Measurements from ENCODE around the gene SUSD2.
"Not testable (repeated sequence)": the region's sequence is repeated elsewhere in the genome, so short reads cannot be mapped to it uniquely, and the experiment has no call there.

The SUSD2 gene

GRCh38 chr22:24181088-24181995 lies at the start of gene SUSD2:
Gene SUSD2, plus strand, starts transcription at chr22:24181487. Its CDS starts 33 bp downstream, at chr22:24181520.
- H3K4me3 ChIP-seq (ENCODE audit: low read depth, low read length) = no peak within 1 kb of the TSS
- DNase-seq (ENCODE audit: low read depth) = no peak
- TF ChIP-seq CTCF (IDR thresholded peaks at IDR 0.05; ENCODE audit: low read depth, low read length, missing control alignments) = no peak

GRCh38 chr22:24133187-24133965 lies 47.9 kb upstream of the SUSD2 start:
- no peak for DNase-seq (ENCODE audit: low read depth)
- H3K4me3 ChIP-seq (ENCODE audit: low read depth, low read length) = no peak overlapping the region
- TF ChIP-seq CTCF (IDR thresholded peaks at IDR 0.05; ENCODE audit: low read depth, low read length, missing control alignments) = peak; percentile 24

- no peak overlapping the region for H3K4me3 ChIP-seq (ENCODE audit: low read depth, low read length)
- no peak for TF ChIP-seq CTCF (IDR thresholded peaks at IDR 0.05; ENCODE audit: low read depth, low read length, missing control alignments)
- DNase-seq (ENCODE audit: low read depth) = no peak
Observed at GRCh38 chr22:24134090-24134846, 47.0 kb upstream of the SUSD2 start.

- DNase-seq (ENCODE audit: low read depth); H3K4me3 ChIP-seq (ENCODE audit: low read depth, low read length): not testable (repeated sequence)
Observed at GRCh38 chr22:24136533-24136932, 44.8 kb upstream of the SUSD2 start.

GRCh38 chr22:24137595-24137994 lies 43.7 kb upstream of the SUSD2 start:
- no peak for TF ChIP-seq CTCF (IDR thresholded peaks at IDR 0.05; ENCODE audit: low read depth, low read length, missing control alignments)
- H3K4me3 ChIP-seq (ENCODE audit: low read depth, low read length) = no peak overlapping the region
- DNase-seq (ENCODE audit: low read depth) = no peak

GRCh38 chr22:24138649-24139420 lies 42.5 kb upstream of the SUSD2 start:
- no peak for TF ChIP-seq CTCF (IDR thresholded peaks at IDR 0.05; ENCODE audit: low read depth, low read length, missing control alignments)
- no peak for DNase-seq (ENCODE audit: low read depth)

More at GRCh38 chr22:24138649-24139420, 42.5 kb upstream of the SUSD2 start:
- H3K4me3 ChIP-seq (ENCODE audit: low read depth, low read length) = no peak overlapping the region
